Thymus (tissue), 14 donors: ENCODE measurements around the gene GPSM1. TPM values are rescaled to one million over a fixed set of nuclear protein-coding genes. Genes with fewer than 3 reads are reported as not detected.

Experiments used
- DNase-seq, 9 donors: peaks; one replicate each; pipeline ENCODE4 v3.0.0-alpha.2; 2013; ENCODE audit warnings: low spot score in 9 of 9, low read depth in 6 of 9, missing footprints in 1 of 9
- H3K27ac ChIP-seq, 2 donors: one replicate each; pipeline ENCODE4 v1.5.1; 2013; ENCODE audit warnings: control low read depth in 1 of 2, low read depth in 1 of 2, low read length in 1 of 2, mild to moderate bottlenecking in 1 of 2, moderate library complexity in 1 of 2
- H3K27me3 ChIP-seq, 2 donors: one replicate each; pipeline ENCODE4 v1.5.1; 2013; ENCODE audit warnings: low read length in 1 of 2; ENCODE audit not compliant: control insufficient read depth in 2 of 2, insufficient read depth in 1 of 2
- H3K36me3 ChIP-seq, 2 donors: one replicate each; pipeline ENCODE4 v1.5.1; 2013; ENCODE audit warnings: low read length in 1 of 2, mild to moderate bottlenecking in 1 of 2, moderate library complexity in 1 of 2; ENCODE audit not compliant: control insufficient read depth in 2 of 2, insufficient read depth in 2 of 2
- H3K4me1 ChIP-seq, 2 donors: one replicate each; pipeline ENCODE4 v1.5.1; 2013; ENCODE audit warnings: low read length in 2 of 2; ENCODE audit not compliant: control insufficient read depth in 2 of 2, insufficient read depth in 2 of 2
- H3K4me3 ChIP-seq, 2 donors: one replicate each; pipeline ENCODE4 v1.5.1; 2013; ENCODE audit warnings: low read length in 2 of 2, control low read depth in 1 of 2, mild to moderate bottlenecking in 1 of 2
- H3K9me3 ChIP-seq, 2 donors: one replicate each; pipeline ENCODE4 v1.5.1; 2013; ENCODE audit warnings: low read length in 1 of 2, mild to moderate bottlenecking in 1 of 2; ENCODE audit not compliant: control insufficient read depth in 2 of 2, insufficient read depth in 1 of 2
- WGBS: extraction: QIAGEN DNeasy Blood & Tissue Kit; methylation state at CpG from one replicate; pipeline ENCODE4 v1.1.7; 2013; 5-methylcytosine and 5-hydroxymethylcytosine counted together
- long read RNA-seq, 10 donors: transcript quantifications; one replicate each; lab custom pipeline, GENCODE V29; 2026
- polyA plus RNA-seq: library from polyadenylated mRNA; stranded (reverse); fragments of 200-250 nt; gene quantifications from one replicate; pipeline ENCODE4 v1.2.3, GENCODE V29; 2013
- total RNA-seq: library from RNA; stranded (reverse); fragments of 120-200 nt; gene quantifications from one replicate; pipeline ENCODE4 v1.2.4, GENCODE V29; 2013
- donor health status: healthy.

GPSM1 gene
- total RNA-seq: 6.1 TPM
- polyA plus RNA-seq: 13.1 TPM
- long read RNA-seq, donor 1: 0 reads
- long read RNA-seq, donor 2: 0 reads
- long read RNA-seq, donor 3, partial matches to known transcripts: 0 of 2 reads
- long read RNA-seq, donor 3, other reads (novel, unspliced or antisense): 0 of 2 reads
- long read RNA-seq, donor 4: 0 reads
- long read RNA-seq, donor 5, partial matches to known transcripts: 44 of 45 reads
- long read RNA-seq, donor 5, other reads (novel, unspliced or antisense): 0 of 45 reads
- long read RNA-seq, donor 6, partial matches to known transcripts: 0 of 2 reads
- long read RNA-seq, donor 6, other reads (novel, unspliced or antisense): 0 of 2 reads
- long read RNA-seq, donor 7: 0 reads
- long read RNA-seq, donor 8: 0 reads
- long read RNA-seq, donor 9: 0 reads
- long read RNA-seq, donor 10, partial matches to known transcripts: 0 of 1 reads
- long read RNA-seq, donor 10, other reads (novel, unspliced or antisense): 0 of 1 reads

GRCh38 chr9:136327304-136327974, at the start of gene GPSM1:
Gene GPSM1, plus strand, starts transcription at chr9:136327539. Its CDS starts 157 bp downstream, at chr9:136327696.
- peak in 2 of 9 donors; percentile 47 for DNase-seq
- WGBS: under 1% methylated on average over 79 of the region's 88 CpGs
- H3K9me3 ChIP-seq: no peaks in the 10 kb centered on the region
- H3K4me1 ChIP-seq: peaks cover 26 to 82% of the 10 kb centered on the region in 2 donors
- peaks cover 0 to 21% of the 10 kb centered on the region in 2 donors for H3K27me3 ChIP-seq
- peak within 1 kb of the TSS in 1 of 2 donors; percentile 78 for H3K27ac ChIP-seq
- H3K4me3 ChIP-seq: peak within 1 kb of the TSS; percentile 42 to 70
- no peaks in the 10 kb centered on the region for H3K36me3 ChIP-seq

GRCh38 chr9:136277746-136278145, 49.6 kb upstream of the GPSM1 start:
- DNase-seq: no peak
- no peak overlapping the region for H3K27ac ChIP-seq
- H3K36me3 ChIP-seq: no peaks in the 10 kb centered on the region
- peaks cover 5 to 47% of the 10 kb centered on the region in 2 donors for H3K27me3 ChIP-seq
- 93% methylated on average over 14 of the region's 14 CpGs for WGBS
- no peak overlapping the region for H3K4me3 ChIP-seq
- peaks cover 6 to 9% of the 10 kb centered on the region in 2 donors for H3K4me1 ChIP-seq
- H3K9me3 ChIP-seq: peaks cover 0 to 1% of the 10 kb centered on the region in 2 donors

GRCh38 chr9:136278221-136278620, 49.1 kb upstream of the GPSM1 start:
- Histone ChIP-seq H3K36me3 (no peaks in the 10 kb centered on the region), H3K4me1 (peaks cover 6 to 10% of the 10 kb centered on the region in 2 donors), H3K9me3 (peaks cover 0 to 1% of the 10 kb centered on the region in 2 donors), H3K27ac (no peak overlapping the region), H3K27me3 (peaks cover 5 to 47% of the 10 kb centered on the region in 2 donors), H3K4me3 (no peak overlapping the region)
- DNase-seq: no peak
- WGBS: 93% methylated on average over 9 of the region's 9 CpGs

- Histone ChIP-seq H3K27me3 (peaks cover 5 to 49% of the 10 kb centered on the region in 2 donors), H3K4me1 (peaks cover 11 to 12% of the 10 kb centered on the region in 2 donors), H3K4me3 (no peak overlapping the region), H3K27ac (no peak overlapping the region), H3K9me3 (peaks cover 0 to 1% of the 10 kb centered on the region in 2 donors), H3K36me3 (no peaks in the 10 kb centered on the region)
- 90% methylated on average over 1 of the region's 1 CpG for WGBS
- no peak for DNase-seq
These were observed 48.4 kb upstream of the GPSM1 start for GRCh38 chr9:136278894-136279293.

GRCh38 chr9:136279471-136279870, 47.9 kb upstream of the GPSM1 start:
- WGBS: 95% methylated on average over 6 of the region's 6 CpGs
- no peak overlapping the region for H3K27ac ChIP-seq
- no peak for DNase-seq
- H3K4me3 ChIP-seq: no peak overlapping the region
- peaks cover 11 to 12% of the 10 kb centered on the region in 2 donors for H3K4me1 ChIP-seq
- H3K27me3 ChIP-seq: peaks cover 5 to 44% of the 10 kb centered on the region in 2 donors
- H3K9me3 ChIP-seq: peaks cover 0 to 1% of the 10 kb centered on the region in 2 donors
- no peaks in the 10 kb centered on the region for H3K36me3 ChIP-seq

- Histone ChIP-seq H3K4me3 (no peak overlapping the region), H3K27me3 (peaks cover 5 to 36% of the 10 kb centered on the region in 2 donors), H3K36me3 (no peaks in the 10 kb centered on the region), H3K27ac (no peak overlapping the region), H3K9me3 (peaks cover 0 to 1% of the 10 kb centered on the region in 2 donors), H3K4me1 (peaks cover 11 to 12% of the 10 kb centered on the region in 2 donors)
- no peak for DNase-seq
- WGBS: 97% methylated on average over 16 of the region's 16 CpGs
These were observed 46.6 kb upstream of the GPSM1 start for GRCh38 chr9:136280535-136281315.

- WGBS: 93% methylated on average over 39 of the region's 39 CpGs
These were observed 45.7 kb upstream of the GPSM1 start for GRCh38 chr9:136281421-136282271.

GRCh38 chr9:136282272-136282861, 45.0 kb upstream of the GPSM1 start:
- peaks cover 11 to 12% of the 10 kb centered on the region in 2 donors for H3K4me1 ChIP-seq
- 37% methylated on average over 14 of the region's 14 CpGs for WGBS
- DNase-seq: peak in 3 of 9 donors; percentile 13 to 41 (median 21)
- H3K9me3 ChIP-seq: peaks cover 0 to 1% of the 10 kb centered on the region in 2 donors
- H3K36me3 ChIP-seq: no peaks in the 10 kb centered on the region
- H3K4me3 ChIP-seq: no peak overlapping the region
- H3K27me3 ChIP-seq: peaks cover 3 to 26% of the 10 kb centered on the region in 2 donors
- H3K27ac ChIP-seq: no peak overlapping the region

More at GRCh38 chr9:136281421-136282271, 45.7 kb upstream of the GPSM1 start:
- Histone ChIP-seq H3K27me3 (peaks cover 3 to 27% of the 10 kb centered on the region in 2 donors), H3K4me3 (no peak overlapping the region), H3K27ac (no peak overlapping the region), H3K9me3 (peaks cover 0 to 1% of the 10 kb centered on the region in 2 donors), H3K36me3 (no peaks in the 10 kb centered on the region), H3K4me1 (peaks cover 11 to 12% of the 10 kb centered on the region in 2 donors)
- no peak for DNase-seq
